GM21528 (cell line): Measurements from ENCODE around the gene RALGPS1.

ENCODE experiments used
- ATAC-seq: cut with Tn5 transposase; IDR thresholded peaks from one replicate; pipeline ENCODE4 v1.9.1; 2021; ENCODE audit warnings: mild to moderate bottlenecking, moderate library complexity; ENCODE audit not compliant: unreplicated experiment, low FRiP score

The RALGPS1 gene

DNA sequence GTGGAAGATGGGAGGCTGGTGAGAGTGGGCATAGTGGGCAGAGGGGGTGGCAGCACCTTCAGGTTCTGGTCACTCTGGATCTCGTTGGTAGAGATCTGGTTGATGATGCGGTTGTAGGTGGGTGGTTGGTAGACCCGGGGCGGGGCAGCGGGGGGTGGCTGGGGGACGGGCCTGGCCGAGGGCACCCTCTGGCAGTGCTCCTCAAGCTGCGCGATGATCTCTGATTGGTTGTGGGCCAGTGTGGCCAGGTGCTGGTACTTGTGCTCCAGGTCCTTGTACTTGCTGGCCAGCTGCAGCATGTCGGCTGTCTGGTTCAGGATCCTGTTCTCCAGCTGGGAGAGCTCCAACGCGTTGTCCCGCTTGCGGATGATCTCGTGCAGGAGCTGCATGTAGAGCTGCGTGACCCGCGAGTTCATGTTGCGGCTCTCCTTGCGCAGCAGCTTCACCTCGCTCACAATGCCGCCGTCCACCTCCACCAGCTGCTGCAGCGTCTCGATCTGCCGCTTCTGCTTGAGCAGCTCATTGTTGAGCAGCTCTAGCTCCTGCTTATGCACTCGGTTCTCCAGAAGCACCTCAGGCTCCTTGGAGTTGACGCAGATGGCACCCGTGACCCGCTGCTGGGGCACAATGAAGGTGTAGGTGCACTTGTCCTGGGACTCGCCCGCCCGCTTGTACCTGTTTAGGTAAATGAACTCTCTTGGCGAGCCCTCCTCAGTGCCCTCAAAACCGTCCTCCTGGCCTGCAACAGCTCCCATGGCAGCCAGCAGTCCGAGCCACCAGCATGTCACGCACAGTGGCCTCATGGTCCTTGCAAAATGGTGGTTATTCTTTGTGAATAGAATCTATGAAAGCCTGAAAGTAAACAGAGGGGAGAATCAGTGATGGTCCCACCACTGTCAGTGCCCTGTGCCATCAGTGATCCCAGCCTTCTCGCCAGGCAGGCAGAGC is 193.6 kb downstream of the RALGPS1 start:
- no peak for ATAC-seq

DNA sequence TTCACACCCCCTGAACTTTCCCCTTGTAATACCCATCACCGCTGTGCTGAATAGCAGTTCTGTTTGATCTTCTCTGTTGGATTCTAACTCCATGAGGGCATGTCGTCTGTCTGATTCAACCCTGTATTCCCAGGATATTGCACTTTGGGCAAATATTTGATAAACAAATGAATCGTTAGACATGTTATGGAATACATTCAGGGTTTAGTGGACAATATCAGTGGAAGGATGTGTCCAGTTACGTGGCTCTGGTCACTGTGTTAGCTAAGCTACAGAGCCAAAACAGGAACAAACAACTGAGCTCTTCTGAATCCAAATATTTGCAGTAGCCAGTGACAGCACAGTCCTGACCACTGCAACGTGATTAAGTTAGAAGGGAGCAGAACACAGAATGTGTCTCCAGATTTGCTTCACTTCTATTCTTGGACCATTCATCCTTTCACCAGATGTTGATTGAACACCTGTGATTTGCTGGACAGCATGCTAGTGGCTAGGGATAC is 194.7 kb downstream of the RALGPS1 start:
- ATAC-seq: no peak

DNA sequence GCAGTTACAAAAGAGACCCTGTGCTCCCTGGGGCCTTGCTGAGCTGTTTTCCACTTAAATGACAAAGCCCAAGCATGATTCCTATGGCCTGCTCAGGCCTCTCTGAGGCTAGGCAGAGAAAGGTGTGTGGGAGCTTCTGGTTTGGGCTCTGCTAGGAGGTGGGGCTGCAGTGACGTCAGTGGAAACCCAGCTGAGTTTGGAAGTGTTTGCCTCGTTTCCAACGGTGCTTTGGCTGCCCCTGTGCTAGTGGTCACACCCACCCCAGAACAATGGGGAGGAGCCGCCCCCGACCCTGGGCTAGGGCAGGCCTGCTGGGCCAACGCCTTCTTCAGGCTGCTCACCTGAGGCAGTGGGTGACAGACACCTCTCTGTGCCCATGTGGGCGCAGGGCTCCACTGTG is 197.5 kb downstream of the RALGPS1 start:
- ATAC-seq: no peak

DNA sequence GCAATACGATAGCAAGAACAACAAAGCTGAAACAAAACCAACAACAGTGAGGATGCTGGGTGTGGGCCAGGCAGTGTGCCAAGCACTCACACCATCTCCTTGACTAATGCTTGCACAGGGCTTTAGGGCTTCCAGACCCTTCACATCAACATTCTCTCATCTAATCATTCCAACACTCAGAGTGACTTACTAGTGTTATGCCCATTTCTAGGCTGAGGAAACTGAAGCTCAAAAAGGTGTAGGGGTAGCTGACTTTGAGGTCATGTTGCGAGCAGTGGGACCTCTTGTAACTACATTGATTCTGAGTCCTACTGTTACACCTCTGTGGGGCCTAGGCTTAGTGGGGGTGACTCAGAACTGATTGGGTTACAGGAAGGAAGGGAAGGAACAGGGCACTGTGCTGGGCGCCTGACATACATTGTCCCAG is 198.2 kb downstream of the RALGPS1 start:
- no peak for ATAC-seq

DNA sequence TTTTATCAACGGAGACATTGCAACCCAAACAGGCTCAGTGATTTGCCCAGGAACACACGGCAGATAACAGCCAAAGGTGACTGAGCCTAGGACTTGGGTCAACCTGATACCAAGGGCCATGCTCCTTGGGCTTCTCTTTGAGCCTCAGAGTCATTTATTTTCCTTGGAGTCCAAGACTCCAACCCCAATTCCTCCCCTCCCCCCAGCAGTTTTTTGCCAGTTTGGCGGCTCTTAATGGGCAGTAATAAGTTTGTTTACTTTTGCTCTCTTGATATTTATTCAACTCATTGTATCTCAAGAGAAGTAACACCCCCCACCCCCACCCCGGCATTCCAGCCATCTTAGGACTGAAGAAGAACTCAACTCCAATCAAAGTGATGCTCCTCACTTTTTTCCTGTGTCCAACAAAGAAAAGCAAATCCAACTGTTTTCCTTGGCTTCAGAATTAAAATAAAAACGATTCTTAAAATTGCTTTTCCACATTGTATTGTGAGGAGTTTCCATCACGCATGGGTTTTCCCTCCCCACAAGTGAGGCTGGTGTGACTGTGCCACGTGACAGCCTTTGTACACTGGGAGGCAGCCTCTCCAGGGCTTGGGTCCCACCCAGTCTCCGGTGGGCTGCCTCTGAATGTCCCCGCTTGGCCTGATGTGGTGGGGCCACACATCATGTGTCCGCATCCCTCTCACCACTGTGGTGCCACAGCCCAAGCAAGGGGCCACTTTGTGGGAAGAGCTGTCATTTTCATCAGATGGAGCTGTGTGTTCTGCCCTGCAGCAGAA is 198.8 kb downstream of the RALGPS1 start:
- ATAC-seq: no peak

DNA sequence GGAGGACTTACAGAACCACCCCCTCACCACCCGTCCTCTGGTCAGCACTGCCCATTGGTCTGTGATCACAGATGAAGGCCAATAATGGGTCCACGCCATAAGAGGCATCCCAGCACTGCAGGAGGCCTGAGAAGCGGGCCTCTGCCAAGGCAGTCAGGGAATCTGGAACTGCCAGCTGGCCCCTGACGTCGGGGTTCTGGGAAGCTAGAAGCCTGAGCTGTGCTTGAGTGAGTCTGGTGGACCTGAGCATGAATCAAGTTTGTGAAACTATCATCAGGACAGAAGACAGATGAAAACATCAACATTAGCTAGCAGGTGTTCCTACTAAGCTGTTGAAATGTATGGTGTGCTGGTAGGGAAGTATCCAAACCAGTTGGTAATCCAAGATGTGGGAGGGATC is 200.0 kb downstream of the RALGPS1 start:
- ATAC-seq: no peak

DNA sequence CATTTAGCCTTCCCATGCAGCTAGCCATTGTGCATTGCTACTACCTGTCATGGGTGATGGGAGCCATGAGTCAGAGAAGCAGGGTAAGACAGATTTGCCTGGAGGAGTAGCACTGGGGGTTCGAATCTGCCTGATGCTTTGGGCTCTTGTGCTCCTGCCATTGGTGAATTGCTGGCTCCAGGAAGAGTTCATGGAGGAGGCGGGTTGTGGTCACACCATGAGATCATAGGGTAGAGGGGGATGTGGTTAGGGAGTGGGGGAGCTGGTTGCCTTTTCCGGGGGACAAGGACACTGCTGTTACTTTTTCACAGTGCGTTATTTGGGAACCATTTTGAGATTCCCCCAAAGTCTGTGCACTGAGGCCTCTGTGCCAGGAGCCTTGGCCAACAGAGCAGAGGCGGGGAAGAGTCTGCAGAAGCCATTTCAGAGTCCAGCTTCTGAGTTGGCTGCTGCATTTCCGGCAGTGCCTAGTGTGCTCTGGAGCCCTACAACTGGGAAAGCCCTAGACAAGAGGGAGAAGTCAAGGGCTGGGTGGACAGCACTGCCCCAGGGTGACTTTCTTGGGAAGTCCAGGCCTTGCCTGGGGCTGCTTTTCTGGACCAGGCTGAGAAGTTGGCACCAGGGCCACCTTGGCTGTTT is 201.6 kb downstream of the RALGPS1 start:
- ATAC-seq: no peak

DNA sequence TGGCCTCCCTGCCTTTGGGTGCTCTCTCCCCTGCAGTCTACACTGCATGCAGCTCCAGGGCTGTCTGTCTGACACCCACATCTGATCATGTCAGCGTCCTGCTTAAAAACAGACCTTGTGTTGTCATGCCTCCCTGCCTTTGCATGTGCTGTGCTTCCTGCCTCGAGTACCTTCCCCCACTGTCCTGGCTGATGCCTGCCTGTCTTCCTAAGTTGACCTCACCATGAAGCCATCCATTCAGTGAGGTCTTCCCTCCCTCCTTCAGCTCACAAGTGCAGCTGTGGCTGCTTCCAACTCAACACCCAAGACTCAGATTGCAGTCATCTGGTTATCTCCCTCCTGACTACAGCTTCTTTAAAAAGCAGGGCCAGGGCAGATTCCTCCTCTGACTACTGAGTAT is 202.4 kb downstream of the RALGPS1 start:
- no peak for ATAC-seq

DNA sequence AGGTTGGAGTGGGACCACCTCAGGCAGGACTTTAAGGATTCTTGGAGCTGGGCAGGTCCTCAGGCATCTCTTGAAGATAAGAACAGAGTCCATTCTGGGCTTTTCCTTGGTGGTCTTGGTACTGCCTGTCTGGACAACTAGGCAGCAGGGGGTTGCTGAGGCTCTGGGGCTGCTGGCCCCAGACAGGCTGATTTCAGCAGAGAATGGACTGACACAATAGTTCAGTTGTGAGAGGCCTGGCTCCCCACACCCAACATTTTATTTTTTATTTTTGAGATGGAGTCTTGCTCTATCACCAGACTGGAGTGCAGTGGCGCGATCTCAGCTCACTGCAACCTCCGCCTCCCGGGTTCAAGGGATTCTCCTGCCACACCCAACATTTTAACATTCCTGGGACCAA is 203.2 kb downstream of the RALGPS1 start:
- ATAC-seq: no peak

DNA sequence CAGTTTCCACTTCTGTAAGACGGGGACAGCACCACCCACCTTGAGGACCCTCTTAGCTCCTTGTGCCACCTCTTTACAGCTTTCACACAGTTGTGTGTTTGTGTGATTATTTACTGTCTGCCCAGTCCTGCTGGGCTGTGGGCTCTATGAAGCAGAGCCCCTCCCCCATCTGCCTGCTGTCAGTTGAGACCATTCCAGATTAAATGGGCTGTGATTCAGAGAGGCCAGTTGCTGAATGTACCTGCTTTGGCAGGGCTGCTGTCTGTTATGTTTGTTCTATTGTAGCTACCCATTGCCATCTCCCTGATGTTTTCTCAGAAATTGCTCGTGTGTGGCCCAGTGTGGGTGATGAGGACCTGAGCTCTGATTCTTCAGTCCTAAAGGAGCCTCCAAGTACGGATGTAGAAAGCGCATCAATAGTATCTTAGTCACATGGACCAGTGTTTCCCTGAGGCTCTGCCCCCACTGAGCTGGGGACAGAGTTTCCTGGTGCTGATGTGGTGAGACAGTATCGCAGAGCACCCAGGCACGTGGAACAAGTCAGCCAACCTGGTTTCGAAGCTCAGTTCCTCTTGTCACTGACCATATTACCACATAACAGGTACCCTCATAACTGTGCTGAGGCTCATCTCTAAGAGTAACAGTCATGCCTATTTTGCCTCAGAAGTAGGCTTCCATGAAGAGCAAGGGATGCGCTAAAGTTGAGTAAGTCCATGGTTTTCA is 204.2 kb downstream of the RALGPS1 start:
- no peak for ATAC-seq

DNA sequence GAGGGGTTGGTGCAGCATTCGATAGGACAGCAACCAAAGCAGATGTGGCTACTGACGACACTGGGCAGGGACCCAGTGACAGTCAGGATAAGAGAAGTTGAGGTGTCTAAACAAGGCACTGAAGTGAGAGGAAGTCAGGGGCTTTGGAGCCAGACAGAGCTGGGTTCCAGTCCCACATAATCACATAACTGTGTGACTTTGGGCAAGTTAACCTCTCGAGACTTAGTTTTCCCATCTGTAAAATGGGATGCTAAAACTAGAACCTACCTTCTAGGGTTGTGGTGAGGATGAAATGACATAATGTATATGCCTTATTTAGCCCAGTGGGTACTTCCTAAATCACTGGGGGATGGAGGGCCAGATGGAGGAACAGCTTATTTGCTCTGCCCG is 204.7 kb downstream of the RALGPS1 start:
- ATAC-seq: no peak

DNA sequence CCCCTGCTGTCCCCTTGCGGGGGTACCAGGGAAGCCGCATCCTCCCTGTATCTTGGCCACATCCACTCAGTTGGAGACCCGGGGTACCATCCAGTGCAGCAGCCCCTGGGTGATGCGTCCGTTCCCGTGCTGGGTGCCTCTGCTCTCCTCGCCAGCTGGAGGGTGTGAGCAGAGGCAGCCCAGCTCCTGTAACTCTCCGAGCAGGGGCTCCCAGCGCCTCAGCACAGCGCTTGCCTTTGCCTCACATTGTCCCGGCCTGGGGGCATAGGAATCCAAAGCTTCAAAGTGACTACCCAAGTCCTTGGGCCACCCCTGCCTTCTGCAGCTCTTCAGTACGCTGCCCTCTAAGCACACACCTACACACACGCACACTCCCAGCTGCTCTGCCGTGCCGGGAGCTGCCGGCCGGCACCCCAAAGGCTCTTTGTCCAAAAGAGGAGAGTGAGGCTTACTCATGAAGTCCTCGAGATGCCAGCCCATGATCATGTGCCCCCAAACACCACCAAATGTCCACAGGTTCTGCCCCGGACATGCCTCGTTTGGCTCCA is 207.1 kb downstream of the RALGPS1 start:
- no peak for ATAC-seq

DNA sequence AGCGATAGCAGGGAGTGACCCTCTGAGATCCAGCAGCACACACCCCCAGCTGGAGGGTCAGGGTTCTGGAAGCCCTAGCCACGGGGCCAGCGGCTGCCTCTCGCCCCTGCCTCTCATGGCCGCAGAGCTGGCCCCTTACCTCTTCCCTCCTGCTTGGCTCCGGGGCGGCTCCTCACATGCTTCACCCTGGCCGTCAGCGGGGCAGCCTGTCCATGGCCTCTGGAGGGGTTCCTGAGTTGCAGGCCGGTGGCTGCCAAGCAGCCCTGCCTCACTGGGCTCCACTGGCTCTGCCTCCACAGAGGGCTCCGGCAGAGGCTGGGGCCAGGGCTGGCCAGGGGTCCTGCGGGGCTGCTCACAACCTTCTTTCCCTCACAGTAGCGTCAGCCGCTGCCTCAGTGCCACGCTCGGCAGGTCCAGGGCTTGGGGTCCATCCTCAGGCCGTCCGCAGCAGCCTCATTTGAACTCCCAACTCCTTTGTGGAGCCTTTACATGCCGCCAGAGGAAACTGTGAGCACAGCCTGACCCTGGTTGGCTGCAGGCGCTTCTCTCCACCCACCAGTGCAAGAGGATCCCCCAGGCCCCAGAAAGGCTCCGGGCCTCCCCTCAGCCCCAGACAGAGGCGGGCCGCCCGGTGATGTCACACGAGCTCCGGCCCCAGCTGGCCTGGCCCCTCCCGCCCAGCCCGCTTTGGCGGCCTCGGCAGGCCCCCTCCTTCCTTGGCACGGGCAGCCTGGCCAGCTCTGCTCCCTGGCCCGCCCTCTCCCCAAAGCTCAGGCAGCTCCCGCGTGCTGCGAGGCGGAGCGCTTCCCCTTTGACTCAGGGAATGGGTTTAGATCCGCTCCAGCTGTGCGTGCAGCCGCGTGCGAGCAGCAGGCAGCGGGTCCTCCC is 207.8 kb downstream of the RALGPS1 start, which contains the start of gene ANGPTL2:
ANGPTL2 (minus strand) TSS at position 460 of the 888 bp plus-strand sequence. CDS start 13,904 bp downstream, outside the sequence.
- no peak for ATAC-seq

DNA sequence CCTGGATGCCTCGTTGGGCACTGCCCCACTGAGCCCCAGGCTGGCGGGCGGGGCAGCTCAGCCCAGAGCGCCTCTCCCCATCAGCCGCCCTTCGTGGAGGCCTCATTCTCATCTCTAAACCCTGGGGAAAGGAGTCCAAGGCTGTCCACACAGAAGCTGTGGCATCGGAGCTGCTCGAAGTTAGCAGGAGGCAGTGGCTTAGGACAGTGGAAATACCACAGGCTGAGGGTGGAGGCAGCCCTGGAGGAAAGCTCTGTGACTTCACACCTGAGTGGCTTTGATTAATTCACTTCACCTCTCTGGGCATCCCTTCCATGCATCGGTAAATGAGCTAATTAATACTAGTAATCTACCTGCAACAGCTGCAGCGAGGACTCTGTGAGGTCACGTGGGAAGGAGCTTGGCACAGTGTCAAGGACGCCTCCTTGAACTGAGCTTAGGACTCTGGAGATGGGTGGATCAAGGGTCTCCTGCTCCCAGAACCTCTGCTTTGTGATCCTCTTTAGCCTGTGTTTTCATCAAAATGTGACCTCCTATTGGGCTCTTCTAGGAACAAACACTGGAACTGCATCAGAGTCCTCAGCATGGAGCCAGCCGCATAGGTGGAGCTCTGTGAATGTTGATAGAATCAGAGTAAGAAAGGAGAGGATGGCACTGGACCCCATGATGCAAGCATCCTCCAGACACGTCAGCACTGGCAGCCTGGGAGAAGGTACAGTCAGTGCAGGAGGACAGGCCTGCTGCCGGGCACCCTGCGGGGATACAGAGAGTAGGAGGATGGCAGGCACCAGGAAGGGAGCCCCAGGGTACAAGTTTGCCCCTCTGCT is 208.7 kb downstream of the RALGPS1 start:
- no peak for ATAC-seq

DNA sequence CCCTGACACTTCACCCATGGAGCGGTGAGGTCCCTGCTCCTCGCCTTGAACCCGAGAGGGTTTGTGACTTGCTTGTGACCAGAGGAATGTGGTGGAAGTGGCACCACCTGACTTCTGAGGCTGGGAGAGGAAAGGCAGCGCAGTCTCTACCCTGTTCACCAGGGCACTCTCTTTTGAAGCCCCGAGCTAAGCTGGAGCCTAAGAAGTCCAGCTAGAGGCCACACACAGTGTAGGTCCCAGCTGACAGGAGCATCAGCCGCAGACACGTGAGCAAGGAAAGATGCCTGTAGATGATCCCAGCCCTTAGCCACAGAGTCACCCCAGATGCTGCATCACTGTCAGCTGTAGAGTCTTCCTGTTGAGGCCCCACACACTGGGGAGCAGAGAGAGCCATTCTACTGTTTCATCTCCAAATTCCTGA is 209.5 kb downstream of the RALGPS1 start:
- ATAC-seq: no peak

DNA sequence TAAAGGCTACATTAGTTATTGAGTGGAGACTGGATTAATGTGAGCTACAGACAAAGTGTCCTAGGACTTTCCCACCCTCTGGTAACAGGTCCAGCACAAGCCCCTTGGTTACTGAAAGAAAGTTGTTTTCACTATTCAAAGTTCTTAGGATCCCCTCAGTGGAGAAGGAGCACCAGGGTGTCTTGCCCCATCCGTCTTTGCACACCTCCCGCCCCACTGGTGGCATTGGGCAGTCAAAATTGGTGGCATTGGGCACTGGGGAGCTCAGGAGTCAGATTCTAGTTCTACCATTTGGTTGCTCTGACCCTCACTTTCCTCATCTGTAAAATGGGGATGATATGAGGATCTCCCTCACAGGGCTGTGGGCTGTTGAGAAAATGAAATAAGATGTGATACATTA is 210.2 kb downstream of the RALGPS1 start:
- no peak for ATAC-seq

DNA sequence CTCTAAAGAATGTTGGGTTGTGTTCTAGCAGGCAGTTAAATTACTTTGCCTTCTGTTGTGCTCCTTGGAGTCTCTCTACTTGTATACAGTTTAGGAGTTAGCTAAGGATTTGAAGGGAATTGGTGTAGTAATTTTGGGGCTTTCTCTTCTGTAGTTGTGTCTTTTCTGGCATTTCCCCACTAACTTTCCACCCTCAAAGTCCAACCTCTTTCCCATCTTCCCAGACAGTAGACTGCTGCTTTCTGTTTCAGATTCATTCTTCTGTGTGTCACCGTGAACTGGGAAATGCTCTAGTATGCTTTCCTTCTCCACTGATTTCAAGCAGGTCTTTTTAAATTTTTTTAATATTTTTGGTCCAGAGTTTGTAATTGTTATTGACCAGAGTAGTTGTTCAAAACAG is 212.4 kb downstream of the RALGPS1 start:
- ATAC-seq: no peak
